ENCODE data around the gene CEACAM4. TPM values are rescaled to one million over a fixed set of nuclear protein-coding genes. Genes with fewer than 3 reads are reported as not detected.

The CEACAM4 gene
- total RNA-seq, 1 experiment from 2014 or later, result not detected

- no TSS peak for BruUV-seq (replicated peaks)
- no peak for ATAC-seq
- intact Hi-C loops (cut with micrococcal nuclease; ENCODE audit: unreplicated experiment), result no loop called here
- TF ChIP-seq REST (IDR thresholded peaks at IDR 0.05; ENCODE audit: insufficient read depth in 1 of 2, low read depth in 2 of 2, low read length in 1 of 2) (no peak), SIN3A (IDR thresholded peaks at IDR 0.05; ENCODE audit: borderline replicate concordance, insufficient read depth, low read depth, low read length) (no peak), CTCF (IDR thresholded peaks at IDR 0.05) (no peak), POLR2AphosphoS5 (IDR thresholded peaks at IDR 0.05; ENCODE audit: low read depth, low read length) (no peak), TCF7L2 (IDR thresholded peaks at IDR 0.05; ENCODE audit: low read depth, low read length) (no peak)
- Histone ChIP-seq H3K27ac (ENCODE audit: low read length) (no peak overlapping the region), H3K9me3 (ENCODE audit: control insufficient read depth, insufficient read depth, low read depth, low read length) (no peaks in the 10 kb centered on the region), H3K4me1 (ENCODE audit: control insufficient read depth, insufficient read depth, low read length) (no peaks in the 10 kb centered on the region), H3K36me3 (ENCODE audit: control insufficient read depth, insufficient read depth, low read length) (no peaks in the 10 kb centered on the region), H3K4me3 (ENCODE audit: low read depth in 2 of 2, low read length in 2 of 2) (no peak overlapping the region), H3K27me3 (ENCODE audit: control insufficient read depth, insufficient read depth, low read length) (no peaks in the 10 kb centered on the region)
- in situ Hi-C loops (cut with HindIII; ENCODE audit: low pct_unique_long_range_greater_than_20kb, low sequenced_read_pairs), result no loop called here
- DNase-seq (ENCODE audit: low read depth, low spot score), result no peak
- POLR2A ChIA-PET, result no interaction called here
- CTCF ChIA-PET, result no interaction called here
These were observed 7.8 kb downstream of the CEACAM4 start for GRCh38 chr19:41619018-41619556.

- intact Hi-C loops (cut with micrococcal nuclease; ENCODE audit: unreplicated experiment) (no loop called here), in situ Hi-C loops (cut with HindIII; ENCODE audit: low pct_unique_long_range_greater_than_20kb, low sequenced_read_pairs) (no loop called here)
- no peak for ATAC-seq
- Histone ChIP-seq H3K27me3 (ENCODE audit: control insufficient read depth, insufficient read depth, low read length) (no peaks in the 10 kb centered on the region), H3K4me3 (ENCODE audit: low read depth in 2 of 2, low read length in 2 of 2) (no peak overlapping the region), H3K9me3 (ENCODE audit: control insufficient read depth, insufficient read depth, low read depth, low read length) (no peaks in the 10 kb centered on the region), H3K4me1 (ENCODE audit: control insufficient read depth, insufficient read depth, low read length) (no peaks in the 10 kb centered on the region), H3K27ac (ENCODE audit: low read length) (no peak overlapping the region), H3K36me3 (ENCODE audit: control insufficient read depth, insufficient read depth, low read length) (no peaks in the 10 kb centered on the region)
- no peak for TF ChIP-seq REST (IDR thresholded peaks at IDR 0.05; ENCODE audit: insufficient read depth in 1 of 2, low read depth in 2 of 2, low read length in 1 of 2)
- TF ChIP-seq POLR2AphosphoS5 (IDR thresholded peaks at IDR 0.05; ENCODE audit: low read depth, low read length), result no peak
- no peak for TF ChIP-seq TCF7L2 (IDR thresholded peaks at IDR 0.05; ENCODE audit: low read depth, low read length)
- TF ChIP-seq CTCF (IDR thresholded peaks at IDR 0.05), result no peak
- no peak for TF ChIP-seq SIN3A (IDR thresholded peaks at IDR 0.05; ENCODE audit: borderline replicate concordance, insufficient read depth, low read depth, low read length)
- BruUV-seq (replicated peaks), result no TSS peak
- CTCF ChIA-PET, result no interaction called here
- POLR2A ChIA-PET, result no interaction called here
- DNase-seq (ENCODE audit: low read depth, low spot score), result no peak
These were observed 8.7 kb downstream of the CEACAM4 start for GRCh38 chr19:41617941-41618730.

All from Panc1 (cell line).